H1 (cell line): ENCODE measurements around the gene MROH8. TPM values are rescaled to one million over a fixed set of nuclear protein-coding genes. Genes with fewer than 3 reads are reported as not detected.

ENCODE experiments used
- CTCF ChIA-PET: fragments of 300-600 bp; sonication (Branson Sonifier 250); formaldehyde crosslinking; loops from one replicate; lab custom pipeline; 2021; ENCODE audit not compliant: partially characterized antibody; lab: Charles Lee
- POLR2A ChIA-PET: fragments of 300-600 bp; sonication (Branson Sonifier 250); formaldehyde crosslinking; loops from one replicate; lab custom pipeline; 2021; ENCODE audit warnings: inconsistent platforms; ENCODE audit not compliant: partially characterized antibody; lab: Charles Lee
- DNase-seq, 2 experiments: peaks; one replicate each; pipeline versions ENCODE4 v3.0.0 to v3.0.0-alpha.2; 2010 to 2022; ENCODE audit warnings: low spot score in 2 of 2, low read depth in 1 of 2, mixed read lengths in 1 of 2
- FAIRE-seq: peaks from 2 replicates; lab custom pipeline; 2011; peaks lifted over from hg19 to GRCh38; lab: Jason Lieb, UNC
- H2AFZ ChIP-seq: 2 replicates; pipeline ENCODE4 v1.8.1; 2012; ENCODE audit warnings: low read length, inconsistent platforms
- H2AK5ac ChIP-seq: 2 replicates; pipeline ENCODE4 v1.6.1; 2013; ENCODE audit warnings: low read depth, low read length
- H2BK120ac ChIP-seq: replicated peaks from 2 replicates; pipeline ENCODE3; 2013; ENCODE audit warnings: low read depth, low read length, inconsistent platforms
- H2BK12ac ChIP-seq: 2 replicates; pipeline ENCODE4 v1.6.1; 2013; ENCODE audit warnings: low read depth, low read length
- H2BK15ac ChIP-seq: 2 replicates; pipeline ENCODE4 v1.6.1; 2013; ENCODE audit warnings: low read length
- H2BK20ac ChIP-seq: 2 replicates; pipeline ENCODE4 v1.6.1; 2013; ENCODE audit warnings: low read length
- H2BK5ac ChIP-seq: 2 replicates; pipeline ENCODE4 v1.6.1; 2013; ENCODE audit warnings: low read depth, low read length
- H3K14ac ChIP-seq: 2 replicates; pipeline ENCODE4 v1.6.1; 2013; ENCODE audit warnings: inconsistent platforms; ENCODE audit not compliant: insufficient read length
- H3K18ac ChIP-seq: 2 replicates; pipeline ENCODE4 v1.6.1; 2013; ENCODE audit warnings: low read length; ENCODE audit errors: extremely low read depth
- H3K23ac ChIP-seq: 2 replicates; pipeline ENCODE4 v1.6.1; 2013; ENCODE audit warnings: inconsistent platforms; ENCODE audit not compliant: insufficient read length
- H3K23me2 ChIP-seq: 2 replicates; pipeline ENCODE4 v1.6.1; 2013; ENCODE audit warnings: low read depth, low read length
- H3K27ac ChIP-seq: 2 replicates; pipeline ENCODE4 v1.6.1; 2011; ENCODE audit warnings: low read depth, low read length, inconsistent platforms
- H3K27me3 ChIP-seq, 4 experiments: replicated peaks in 1 of 4; 1 replicate in 1 of 4; 2 replicates in 3 of 4; pipeline versions ENCODE4 v1.6.1 to v1.8.1; 2011 to 2013; ENCODE audit warnings: low read length in 3 of 4, mild to moderate bottlenecking in 3 of 4, inconsistent platforms in 2 of 4, mixed read lengths in 2 of 4, moderate library complexity in 1 of 4; ENCODE audit not compliant: control insufficient read depth in 3 of 4, insufficient read depth in 3 of 4; ENCODE audit errors: extremely low read depth in 1 of 4
- H3K36me3 ChIP-seq, 4 experiments: 2 replicates each; pipeline versions ENCODE4 v1.6.1 to v1.8.1; 2011 to 2013; ENCODE audit warnings: mild to moderate bottlenecking in 4 of 4, low read length in 3 of 4, moderate library complexity in 2 of 4, control low read depth in 1 of 4, inconsistent platforms in 1 of 4; ENCODE audit not compliant: insufficient read depth in 4 of 4, control insufficient read depth in 2 of 4
- H3K4ac ChIP-seq: replicated peaks from 2 replicates; pipeline ENCODE3; 2013; ENCODE audit warnings: low read length, low read depth, mixed read lengths, inconsistent platforms; ENCODE audit not compliant: insufficient read length
- H3K4me1 ChIP-seq, 4 experiments: replicated peaks in 1 of 4; 1 replicate in 1 of 4; 2 replicates in 3 of 4; pipeline versions ENCODE4 v1.6.1 to v1.8.1; 2011 to 2013; ENCODE audit warnings: low read length in 3 of 4, inconsistent platforms in 2 of 4, mixed read lengths in 1 of 4; ENCODE audit not compliant: insufficient read depth in 4 of 4, control insufficient read depth in 3 of 4
- H3K4me2 ChIP-seq, 2 experiments: 2 replicates each; pipeline versions ENCODE4 v1.6.1 to v1.8.1; 2011 to 2013; ENCODE audit warnings: low read depth in 2 of 2, low read length in 2 of 2, control low read depth in 1 of 2, inconsistent platforms in 1 of 2, mild to moderate bottlenecking in 1 of 2; ENCODE audit not compliant: insufficient read depth in 1 of 2
- H3K4me3 ChIP-seq, 4 experiments: fragments of 200-600, 300-600 bp in 1 of 4; sonication (generic), shearing (Covaris generic), sonication (Bioruptor Twin) in 1 of 4; 2 replicates each; pipeline versions ENCODE4 v1.5.1 to v1.8.1; 2011 to 2016; ENCODE audit warnings: low read length in 4 of 4, low read depth in 3 of 4, control low read depth in 2 of 4, inconsistent platforms in 2 of 4, mild to moderate bottlenecking in 2 of 4, mixed read lengths in 1 of 4, moderate library complexity in 1 of 4; ENCODE audit not compliant: insufficient read depth in 2 of 4; ENCODE audit errors: extremely low read depth in 1 of 4
- H3K56ac ChIP-seq: replicated peaks from 2 replicates; pipeline ENCODE3; 2013; ENCODE audit warnings: low read depth, mild to moderate bottlenecking, mixed read lengths, low read length, inconsistent platforms; ENCODE audit not compliant: insufficient read length
- H3K79me1 ChIP-seq: 2 replicates; pipeline ENCODE4 v1.6.1; 2013; ENCODE audit warnings: low read depth, low read length, control low read depth
- H3K79me2 ChIP-seq, 2 experiments: 2 replicates each; pipeline versions ENCODE4 v1.6.1 to v1.8.1; 2012 to 2013; ENCODE audit warnings: low read length in 2 of 2, mild to moderate bottlenecking in 2 of 2, inconsistent platforms in 1 of 2; ENCODE audit not compliant: insufficient read depth in 2 of 2, control insufficient read depth in 1 of 2
- H3K9ac ChIP-seq, 4 experiments: replicated peaks in 1 of 4; 1 replicate in 1 of 4; 2 replicates in 3 of 4; pipeline versions ENCODE4 v1.6.1 to v1.8.1; 2011 to 2013; ENCODE audit warnings: low read depth in 3 of 4, low read length in 3 of 4, control low read depth in 2 of 4, mild to moderate bottlenecking in 2 of 4, moderate library complexity in 2 of 4, inconsistent platforms in 1 of 4; ENCODE audit errors: extremely low read depth in 1 of 4
- H3K9me3 ChIP-seq, 2 experiments: 2 replicates each; pipeline versions ENCODE4 v1.6.1 to v1.8.1; 2012 to 2013; ENCODE audit warnings: mild to moderate bottlenecking in 2 of 2, moderate library complexity in 2 of 2, control low read depth in 1 of 2, inconsistent platforms in 1 of 2, low read depth in 1 of 2, low read length in 1 of 2, mixed read lengths in 1 of 2; ENCODE audit not compliant: insufficient read depth in 2 of 2
- H4K20me1 ChIP-seq, 2 experiments: replicated peaks in 1 of 2; 2 replicates each; pipeline versions ENCODE3 to v1.8.1; 2011 to 2013; ENCODE audit warnings: inconsistent platforms in 2 of 2, low read length in 2 of 2, mild to moderate bottlenecking in 1 of 2; ENCODE audit not compliant: insufficient read depth in 2 of 2, control insufficient read depth in 1 of 2
- H4K5ac ChIP-seq: 2 replicates; pipeline ENCODE4 v1.6.1; 2013; ENCODE audit warnings: low read length, low read depth, mixed read lengths, inconsistent platforms; ENCODE audit not compliant: insufficient read length
- H4K8ac ChIP-seq: 2 replicates; pipeline ENCODE4 v1.8.0; 2013; ENCODE audit warnings: mild to moderate bottlenecking, moderate library complexity, low read length, inconsistent platforms; ENCODE audit not compliant: insufficient read depth; ENCODE audit errors: extremely low read depth
- H4K91ac ChIP-seq: replicated peaks from 2 replicates; pipeline ENCODE3; 2013; ENCODE audit warnings: low read length, mixed read lengths, inconsistent platforms; ENCODE audit not compliant: insufficient read length
- SAP30 ChIP-seq: fragments of 300-600 bp; sonication (generic); IDR thresholded peaks from 2 replicates; pipeline ENCODE4 v1.7.1; 2012; ENCODE audit warnings: low read length, moderate library complexity, mild to moderate bottlenecking, inconsistent platforms; ENCODE audit not compliant: insufficient read depth, insufficient replicate concordance
- WGBS, 2 experiments: shearing (Covaris generic) in 1 of 2; methylation state at CpG; one replicate each; pipeline versions ENCODE4 v1.1.6 to v1.1.7; 2013 to 2015; ENCODE audit warnings: low lambda C conversion rate in 2 of 2, mixed read lengths in 2 of 2, inconsistent platforms in 1 of 2, low coverage in 1 of 2, missing lambda C conversion rate in 1 of 2; ENCODE audit not compliant: insufficient replicate concordance in 2 of 2, insufficient coverage in 1 of 2, insufficient read length in 1 of 2; ENCODE audit errors: extremely low coverage in 1 of 2, missing lambda C conversion rate in 1 of 2; 5-methylcytosine and 5-hydroxymethylcytosine counted together
- polyA plus RNA-seq, 7 experiments: library from polyadenylated mRNA; depleted of rRNA in 3 of 7; stranded (reverse) in 5 of 7; unstranded in 2 of 7; fragments of >200 nt in 5 of 7; fragments of 200-250 nt in 2 of 7; gene quantifications; 1 replicate in 5 of 7; 2 replicates in 1 of 7; 4 replicates in 1 of 7; pipeline versions ENCODE4 v1.2.1 to v1.2.3, GENCODE V29; 2011 to 2013; ENCODE audit warnings: missing spikeins in 2 of 7, mixed read lengths in 2 of 7
- total RNA-seq: library from RNA; stranded (reverse); fragmentation: NEBNext Ultra II Directional; extraction: Animal tissue kit (Norgen Biotek cat#: 25700); gene quantifications from 2 replicates; pipeline ENCODE4 v1.2.1, GENCODE V29; 2021

MROH8 gene
- total and polyA plus RNA-seq, 2 of the 8 experiments (the other 6 are each of a cell fraction or from before 2014, with no cell fraction given), result 0.50 to 0.86 TPM

DNA sequence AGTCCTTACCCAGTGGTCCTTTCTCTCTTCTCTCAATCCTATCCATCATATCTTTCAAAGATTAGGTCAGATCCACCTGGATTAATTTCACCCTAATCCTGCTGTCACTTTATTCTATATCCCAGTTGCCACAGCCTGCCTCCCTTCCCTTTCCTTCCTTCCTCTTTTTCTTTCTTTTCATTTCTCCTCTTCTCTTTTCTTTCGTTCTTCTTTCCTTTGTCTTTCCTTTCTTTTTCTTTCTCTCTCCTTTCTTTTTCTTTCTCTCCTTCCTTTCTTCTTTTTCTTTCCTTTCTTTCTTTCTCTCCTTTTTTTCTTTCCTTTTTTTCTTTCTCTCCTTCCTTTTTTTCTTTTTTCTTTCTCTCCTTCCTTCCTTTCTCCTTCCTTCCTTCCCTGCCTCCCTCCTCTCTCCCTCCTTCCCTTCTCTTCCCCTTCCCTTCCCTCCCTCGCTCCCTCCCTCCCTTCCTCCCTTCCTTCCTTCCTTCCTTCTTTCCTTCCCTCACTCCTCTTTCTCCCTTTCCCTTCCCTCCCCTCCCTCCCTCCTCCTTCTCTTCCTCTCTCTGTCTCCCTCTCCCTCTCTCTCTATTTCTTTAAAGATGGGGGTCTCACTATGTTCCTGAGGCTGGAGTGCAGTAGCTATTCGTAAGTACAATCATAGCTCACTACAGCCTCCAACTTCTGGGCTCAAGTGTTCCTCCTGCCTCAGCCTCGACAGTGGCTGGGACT lies 15.4 kb downstream of the MROH8 start:
- Histone ChIP-seq H3K27ac (no peak overlapping the region), H2AK5ac (no peak overlapping the region), H4K20me1 (no peaks in the 10 kb centered on the region), H2BK20ac (no peak overlapping the region), H3K9me3 (no peaks in the 10 kb centered on the region), H3K4me3 (no peak overlapping the region), H3K79me1 (no peaks in the 10 kb centered on the region), H3K23me2 (no peaks in the 10 kb centered on the region; the same call in 1 of the 2 replicates), H4K5ac (no peak overlapping the region), H3K23ac (no peak overlapping the region), H4K8ac (no peak overlapping the region), H3K9ac (no peak overlapping the region), H3K4me1 (no peaks in the 10 kb centered on the region), H3K36me3 (no peaks in the 10 kb centered on the region), H2BK12ac (no peak overlapping the region), H2BK15ac (no peak overlapping the region), H3K18ac (no peak overlapping the region), H4K91ac (no peak overlapping the region), H3K56ac (no peak overlapping the region), H2BK120ac (no peak overlapping the region), H3K4me2 (no peak overlapping the region), H2AFZ (no peak overlapping the region), H3K4ac (no peak overlapping the region), H2BK5ac (no peak overlapping the region), H3K27me3 (no peaks in the 10 kb centered on the region), H3K79me2 (no peaks in the 10 kb centered on the region), H3K14ac (no peak overlapping the region)
- POLR2A ChIA-PET, result interaction anchor here (1.9 kb wide), 1 partner anchor 15 kb away, joined by 4 read pairs; the partner anchor contains the start of genes MROH8 and RPN2
- no peak for DNase-seq
- CTCF ChIA-PET, result interaction anchor here (4.2 kb wide), 1 partner anchor 14 kb away, joined by 21 read pairs; the partner anchor contains the start of genes MROH8 and RPN2
- no peak for FAIRE-seq
- TF ChIP-seq SAP30, result no peak
- 72% methylated on average over 3 of the region's 4 CpGs; no CpG with 5 or more reads in 1 of the 2 experiments for WGBS, 2 experiments
